Measurements from ENCODE around the gene FRYL.
A peak's percentile ranks its signal among the peaks of the same experiment; 100 is the strongest.
"Not testable (repeated sequence)": the region's sequence is repeated elsewhere in the genome, so short reads cannot be mapped to it uniquely, and the experiment has no call there.

Gene FRYL

GRCh38 chr4:48779998-48780864 is at the start of gene FRYL:
FRYL (minus strand) TSS chr4:48780279; CDS start chr4:48634410, 145,869 bp downstream.
- peak; percentile 97 for DNase-seq

DNA sequence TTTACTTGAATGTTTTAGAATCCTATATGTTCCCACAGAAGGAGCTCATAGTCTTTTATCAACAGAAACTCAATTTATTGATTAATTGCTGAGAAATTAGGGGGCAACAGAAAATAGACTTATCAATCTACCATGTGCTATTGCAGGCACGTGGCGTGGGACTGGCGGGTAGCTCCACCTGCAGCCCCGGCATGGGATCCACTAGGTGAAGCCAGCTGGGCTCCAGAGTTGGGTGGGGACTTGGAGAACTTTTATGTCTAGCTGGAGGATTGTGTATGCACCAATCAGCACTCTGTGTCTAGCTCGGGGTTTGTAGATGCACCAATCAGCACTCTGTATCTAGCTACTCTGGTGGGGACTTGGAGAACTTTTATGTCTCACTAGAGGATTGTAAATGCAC is 47.5 kb upstream of the FRYL start:
- DNase-seq = no peak

GRCh38 chr4:48821431-48821830 is 41.4 kb upstream of the FRYL start:
- DNase-seq = not testable (repeated sequence)

DNA sequence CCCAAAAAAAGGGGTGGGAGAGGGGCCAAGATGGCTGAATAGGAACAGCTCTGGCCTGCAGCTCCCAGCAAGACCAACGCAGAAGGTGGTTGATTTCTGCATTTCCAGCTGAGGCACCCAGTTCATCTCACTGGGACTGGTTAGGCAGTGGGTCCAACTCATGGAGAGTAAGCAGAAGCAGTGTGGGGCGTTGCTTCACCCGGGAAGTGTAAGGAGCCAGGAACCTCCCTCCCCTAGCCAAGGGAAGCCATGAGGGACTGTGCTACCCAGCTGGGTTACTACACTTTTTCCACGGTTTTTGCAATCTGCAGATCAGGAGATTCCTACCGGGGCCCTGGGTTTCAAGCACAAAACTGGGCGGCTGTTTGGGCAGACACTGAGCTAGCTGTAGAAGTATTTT is 36.9 kb upstream of the FRYL start:
- no peak for DNase-seq

GRCh38 chr4:48816297-48816696 is 36.2 kb upstream of the FRYL start:
- not testable (repeated sequence) for DNase-seq

- no peak for DNase-seq
These were observed 35.4 kb upstream of the FRYL start for GRCh38 chr4:48815483-48815882.

DNA sequence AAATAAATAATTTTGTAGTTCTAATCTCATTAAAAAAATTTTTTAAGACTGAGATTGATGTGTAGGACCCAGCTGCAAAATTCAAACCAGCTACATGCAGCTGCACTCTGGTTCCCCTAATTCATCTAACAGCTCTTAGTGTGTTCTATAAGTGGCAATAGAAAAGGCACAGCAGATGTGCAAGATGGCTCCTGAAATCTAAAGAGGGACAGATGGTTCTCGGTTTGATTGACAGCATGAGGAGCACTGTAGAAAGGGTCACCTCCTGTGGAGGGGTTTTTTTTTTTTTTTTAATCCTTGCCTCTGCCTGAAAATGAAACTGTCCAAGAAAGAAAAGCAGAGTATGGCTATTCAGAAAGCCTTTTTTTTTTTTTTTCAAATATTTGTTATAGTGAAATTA is 33.9 kb upstream of the FRYL start:
- DNase-seq = peak; percentile 94

DNA sequence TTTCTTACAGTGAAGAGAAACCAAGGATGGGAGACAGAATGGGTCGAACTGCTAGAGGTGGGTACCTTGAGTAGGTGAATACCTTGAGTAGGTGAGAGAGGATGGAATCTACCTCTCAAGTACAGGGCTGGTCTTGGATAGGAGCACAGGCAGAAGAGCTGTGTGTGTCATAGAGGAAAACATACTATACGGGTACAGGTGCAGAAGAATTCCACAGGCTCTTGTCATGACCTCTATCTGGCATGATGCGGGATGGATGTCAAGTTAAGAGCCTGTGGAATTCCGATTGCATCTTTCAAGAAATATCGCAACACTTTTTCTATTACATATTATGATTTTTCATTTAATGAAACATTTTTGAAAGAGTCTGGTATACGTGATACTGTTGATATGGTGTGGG is 32.8 kb upstream of the FRYL start:
- no peak for DNase-seq

GRCh38 chr4:48804584-48805301 is 24.7 kb upstream of the FRYL start:
- DNase-seq = no peak

DNA sequence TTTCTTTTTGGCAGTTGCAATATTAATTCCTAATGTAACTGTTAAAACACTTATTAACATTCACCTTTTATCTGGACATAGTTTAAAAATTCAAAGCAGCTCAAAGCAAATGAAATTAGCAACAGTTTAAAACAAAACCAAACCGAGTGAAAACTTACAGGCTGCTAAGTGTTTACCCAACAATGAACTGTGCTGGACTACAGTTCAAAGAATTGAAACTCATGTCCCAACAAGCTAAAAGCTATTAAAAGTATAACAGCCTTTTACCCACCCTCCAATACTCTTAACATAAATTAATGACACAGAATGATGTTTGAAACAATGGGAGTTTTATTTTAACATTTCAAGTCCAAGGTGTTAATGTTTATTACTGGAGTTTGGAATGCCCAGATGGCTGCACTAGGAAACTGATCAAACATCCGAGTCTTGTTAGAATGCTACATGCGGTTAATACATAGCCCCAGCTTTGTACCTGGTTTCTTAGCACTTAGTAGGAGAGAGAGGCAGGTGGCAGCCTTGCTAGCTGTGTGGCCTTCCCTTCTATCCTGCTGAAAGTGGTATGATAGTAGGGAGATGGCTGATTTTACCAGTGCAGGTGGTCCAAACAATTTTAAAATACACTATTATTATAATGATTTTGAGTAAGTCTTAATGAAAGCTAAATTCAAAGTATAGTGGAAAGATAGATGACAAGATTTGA is 21.1 kb upstream of the FRYL start:
- no peak for DNase-seq

- not testable (repeated sequence) for DNase-seq
These were observed 20.1 kb upstream of the FRYL start for GRCh38 chr4:48800155-48800554.

GRCh38 chr4:48799157-48799556 is 19.1 kb upstream of the FRYL start:
- no peak for DNase-seq

DNA sequence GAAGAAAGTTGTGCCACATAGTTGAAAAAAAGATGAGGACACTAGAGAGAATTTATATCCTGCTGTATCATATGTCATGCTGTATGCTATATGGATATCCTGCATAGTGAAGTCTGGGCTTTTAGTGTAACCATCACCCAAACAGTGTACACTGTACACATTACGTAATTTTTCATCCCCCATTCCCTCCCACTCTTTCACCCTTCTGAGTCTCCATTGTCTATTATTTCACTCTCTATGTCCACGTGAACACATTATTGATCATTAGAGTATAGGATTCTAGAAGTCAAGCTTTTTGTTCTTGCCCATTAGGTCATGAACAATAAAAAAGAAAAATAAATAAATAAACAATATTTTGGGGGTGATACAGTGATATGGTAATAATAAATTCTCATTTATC is 18.0 kb upstream of the FRYL start:
- no peak for DNase-seq

GRCh38 chr4:48796927-48797679 is 17.0 kb upstream of the FRYL start:
- DNase-seq = no peak

DNA sequence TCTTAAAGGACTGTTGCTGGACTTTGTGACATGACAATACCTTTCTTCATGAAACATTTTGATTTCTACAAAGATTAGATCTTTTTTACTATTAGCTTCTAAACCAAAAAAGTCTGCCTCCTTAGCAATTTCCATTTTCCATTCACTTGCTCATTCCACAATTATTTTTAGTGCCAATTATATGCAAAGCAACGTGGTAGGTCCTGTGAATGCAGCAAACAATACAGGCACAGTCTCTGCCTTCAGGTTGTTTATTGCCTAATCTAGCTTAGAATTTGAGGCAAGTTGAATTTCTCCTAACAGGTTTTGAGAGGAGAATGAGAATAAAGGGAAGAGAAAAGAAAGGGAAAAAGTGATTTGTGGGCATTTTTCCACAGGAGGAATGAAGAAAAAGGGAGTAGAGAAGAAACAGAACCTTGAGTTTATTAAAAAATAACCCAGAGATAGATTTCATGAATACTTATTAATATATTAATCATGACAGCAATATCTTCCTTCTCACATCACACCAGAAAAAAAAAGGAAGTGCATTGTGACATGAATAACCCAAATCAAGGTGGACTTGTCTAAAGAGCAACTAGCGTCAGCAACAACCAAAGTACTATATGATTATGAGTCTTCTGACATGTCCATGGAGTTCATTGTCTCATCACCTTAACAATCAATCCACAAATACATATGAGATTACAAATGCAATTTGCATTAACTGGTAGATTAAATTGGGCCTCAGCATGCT is 16.3 kb upstream of the FRYL start:
- DNase-seq = no peak

GRCh38 chr4:48795108-48795507 is 15.0 kb upstream of the FRYL start:
- no peak for DNase-seq

DNA sequence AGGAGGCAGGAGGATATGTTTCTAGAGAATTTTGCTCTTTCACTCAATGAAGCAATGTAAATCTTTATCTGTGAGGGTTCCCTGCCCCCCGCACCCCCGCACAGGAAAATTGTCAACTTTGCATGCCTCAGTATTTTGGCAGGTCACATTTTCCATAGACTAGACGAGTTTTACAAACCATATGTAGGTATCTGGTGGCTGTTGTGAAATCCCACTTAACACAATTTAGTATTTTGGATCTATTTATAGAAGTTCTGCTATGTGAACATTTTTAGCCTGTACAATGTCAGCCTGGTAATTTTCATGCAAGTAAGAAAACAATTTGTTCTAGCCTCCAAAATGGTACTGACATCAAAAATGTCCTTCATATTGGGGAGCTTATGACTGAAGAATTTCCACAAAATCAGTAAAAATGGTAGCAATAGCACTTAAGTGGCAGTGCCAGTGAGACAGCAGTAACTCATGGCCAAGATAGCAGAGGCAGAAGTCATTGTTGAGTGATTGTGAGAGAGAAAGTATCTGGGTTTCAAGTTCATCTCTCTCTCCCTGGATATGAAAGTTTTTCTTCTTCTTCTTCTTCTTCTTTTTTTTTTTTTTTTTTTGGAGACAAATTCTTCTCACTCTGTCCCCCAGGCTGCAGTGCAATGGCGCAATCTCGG is 12.4 kb upstream of the FRYL start:
- DNase-seq = no peak

- DNase-seq = no peak
These were observed 11.2 kb upstream of the FRYL start for GRCh38 chr4:48791313-48791712.

DNA sequence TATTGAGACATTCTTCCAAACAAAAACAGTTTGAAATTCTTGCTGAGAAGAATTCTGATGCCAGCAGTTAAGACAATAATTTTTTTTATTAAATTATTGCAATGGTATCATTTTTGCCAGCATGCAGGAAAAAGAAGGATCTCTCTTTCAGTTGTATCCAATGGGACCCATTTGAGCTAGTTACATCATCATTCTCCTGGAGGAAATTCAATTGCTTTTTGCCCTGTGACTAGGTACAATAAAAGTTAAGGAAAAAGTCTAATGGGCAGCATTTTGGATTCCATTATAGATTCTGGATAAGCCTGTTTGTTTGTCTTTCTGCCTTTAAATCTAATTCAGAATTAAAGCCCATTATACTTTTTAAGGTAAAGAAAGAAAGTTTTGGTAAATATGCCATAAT is 10.5 kb upstream of the FRYL start:
- no peak for DNase-seq

- DNase-seq = no peak
These were observed 7.0 kb upstream of the FRYL start for GRCh38 chr4:48787056-48787455.

DNA sequence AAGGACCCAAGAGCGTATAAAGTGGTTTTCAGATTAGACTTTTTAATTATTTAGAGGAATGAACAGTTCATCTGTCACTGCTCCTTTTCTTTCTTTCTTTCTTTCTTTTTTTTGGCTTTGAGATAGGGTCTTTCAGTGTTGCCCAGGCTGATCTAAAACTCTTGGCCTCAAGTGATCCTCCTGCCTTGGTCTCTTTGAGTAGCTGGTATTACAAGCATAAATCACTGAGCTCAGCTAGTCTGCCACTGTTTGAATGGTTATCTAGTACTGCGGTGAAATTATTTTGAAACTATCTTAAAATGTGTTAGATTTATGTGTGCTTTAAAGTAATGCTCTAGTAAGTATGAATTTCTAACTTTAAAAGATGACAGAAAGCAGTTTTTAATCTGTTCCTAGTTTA is 6.5 kb upstream of the FRYL start:
- DNase-seq = no peak

- no peak for DNase-seq
These were observed 5.2 kb upstream of the FRYL start for GRCh38 chr4:48785302-48785701.
